Spleen (tissue), 11 donors: ENCODE measurements around the gene SDS. TPM values are rescaled to one million over a fixed set of nuclear protein-coding genes. Genes with fewer than 3 reads are reported as not detected.

Source experiments
- DNase-seq: peaks from one replicate; pipeline ENCODE4 v3.0.0-alpha.2; 2020
- H3K27ac ChIP-seq, 8 donors: fragments of 200-600 bp; sonication (generic) in 7 of 8; 1 replicate in 4 of 8; 2 replicates in 4 of 8; pipeline versions ENCODE4 v1.5.0 to v1.8.0; 2016 to 2021; ENCODE audit warnings: inconsistent platforms in 4 of 8, mild to moderate bottlenecking in 4 of 8, moderate library complexity in 1 of 8
- H3K27me3 ChIP-seq, 7 donors: fragments of 200-600 bp; sonication (generic) in 6 of 7; replicated peaks in 1 of 7; 1 replicate in 4 of 7; 2 replicates in 3 of 7; pipeline versions ENCODE4 v1.5.0 to v1.8.0; 2016 to 2021; ENCODE audit warnings: inconsistent platforms in 3 of 7, mild to moderate bottlenecking in 1 of 7
- H3K36me3 ChIP-seq, 6 donors: fragments of 200-600 bp; sonication (generic) in 5 of 6; 1 replicate in 4 of 6; 2 replicates in 2 of 6; pipeline versions ENCODE4 v1.5.0 to v1.8.0; 2016 to 2021; ENCODE audit warnings: inconsistent platforms in 2 of 6
- H3K4me1 ChIP-seq, 6 donors: fragments of 200-600 bp; sonication (generic) in 5 of 6; 1 replicate in 3 of 6; 2 replicates in 3 of 6; pipeline versions ENCODE4 v1.5.0 to v1.8.0; 2016 to 2021; ENCODE audit warnings: inconsistent platforms in 3 of 6
- H3K4me3 ChIP-seq, 8 donors: fragments of 200-600 bp; sonication (generic) in 7 of 8; 1 replicate in 4 of 8; 2 replicates in 4 of 8; pipeline versions ENCODE4 v1.5.0 to v1.8.0; 2016 to 2021; ENCODE audit warnings: inconsistent platforms in 4 of 8, mild to moderate bottlenecking in 4 of 8, moderate library complexity in 2 of 8
- H3K9me3 ChIP-seq, 8 donors: fragments of 200-600 bp; sonication (generic) in 7 of 8; 1 replicate in 4 of 8; 2 replicates in 4 of 8; pipeline versions ENCODE4 v1.5.0 to v1.8.0; 2016 to 2021; ENCODE audit warnings: inconsistent platforms in 4 of 8
- POLR2A ChIP-seq, 3 donors: fragments of 450-650 bp; IDR thresholded peaks; one replicate each; pipeline ENCODE4 v1.5.1; 2017; ENCODE audit warnings: antibody characterized with exemption in 3 of 3, mild to moderate bottlenecking in 1 of 3
- POLR2AphosphoS5 ChIP-seq, 3 donors: sonication (generic); formaldehyde crosslinking; IDR thresholded peaks; one replicate each; pipeline ENCODE4 v1.5.1; 2017; ENCODE audit warnings: antibody characterized with exemption in 3 of 3
- WGBS, 5 donors: extraction: QIAGEN DNeasy Blood & Tissue Kit in 3 of 5; methylation state at CpG; one replicate each; pipeline versions ENCODE4 v1.1.5 to v1.1.7; 2013 to 2018; 5-methylcytosine and 5-hydroxymethylcytosine counted together
- intact Hi-C: fragments of 100-400 bp; cut with DNase I; formaldehyde crosslinking; loops from one replicate; pipeline ENCODE4 v1.15.0; 2023; ENCODE audit warnings: low total_unique reads
- polyA plus RNA-seq, 3 donors: library from polyadenylated mRNA; stranded (reverse); fragments of 200-250 nt; gene quantifications; one replicate each; pipeline ENCODE4 v1.2.1, GENCODE V29; 2013
- total RNA-seq, 7 donors: library from RNA; depleted of rRNA in 3 of 7; stranded (reverse); fragments of >200 nt in 3 of 7; fragmentation: NEBNext Ultra II Directional in 4 of 7; extraction: Animal tissue kit (Norgen Biotek cat#: 25700) in 4 of 7; gene quantifications; one replicate each; pipeline versions ENCODE4 v1.1.0 to v1.2.1, GENCODE V29; 2016 to 2021
- TF ChIP-seq, protein P1 (sequence below), 11 experiments: fragments of 200-600 bp in 7 of 11; fragments of 450-650 bp in 4 of 11; sonication (generic) in 4 of 11; IDR thresholded peaks in 8 of 11; conservative IDR thresholded peaks in 3 of 11; 1 replicate in 7 of 11; 2 replicates in 4 of 11; pipeline versions ENCODE4 v1.4.0 to v1.8.0; 2016 to 2021; ENCODE audit warnings: antibody characterized with exemption in 11 of 11, inconsistent platforms in 4 of 11, mild to moderate bottlenecking in 1 of 11
- donor health status: healthy with polysubstance abuse.
- donor health status: DM: no; HTN: no; CAD: no; lungs with moderate emphysema.
- donor health status: DM: no; HTN: no; CAD: no.
- donor health status: Bipolar disorder and iron deficiency.
- donor health status: healthy.
- donor health status: DM: no; HTN: no; CAD: no.
- donor health status: DM: yes; HTN: yes; CAD: no.

SDS gene
- total and polyA plus RNA-seq, 10 donors, result 0.61 to 3.5 (median 1.2) TPM; not detected in 1

DNA sequence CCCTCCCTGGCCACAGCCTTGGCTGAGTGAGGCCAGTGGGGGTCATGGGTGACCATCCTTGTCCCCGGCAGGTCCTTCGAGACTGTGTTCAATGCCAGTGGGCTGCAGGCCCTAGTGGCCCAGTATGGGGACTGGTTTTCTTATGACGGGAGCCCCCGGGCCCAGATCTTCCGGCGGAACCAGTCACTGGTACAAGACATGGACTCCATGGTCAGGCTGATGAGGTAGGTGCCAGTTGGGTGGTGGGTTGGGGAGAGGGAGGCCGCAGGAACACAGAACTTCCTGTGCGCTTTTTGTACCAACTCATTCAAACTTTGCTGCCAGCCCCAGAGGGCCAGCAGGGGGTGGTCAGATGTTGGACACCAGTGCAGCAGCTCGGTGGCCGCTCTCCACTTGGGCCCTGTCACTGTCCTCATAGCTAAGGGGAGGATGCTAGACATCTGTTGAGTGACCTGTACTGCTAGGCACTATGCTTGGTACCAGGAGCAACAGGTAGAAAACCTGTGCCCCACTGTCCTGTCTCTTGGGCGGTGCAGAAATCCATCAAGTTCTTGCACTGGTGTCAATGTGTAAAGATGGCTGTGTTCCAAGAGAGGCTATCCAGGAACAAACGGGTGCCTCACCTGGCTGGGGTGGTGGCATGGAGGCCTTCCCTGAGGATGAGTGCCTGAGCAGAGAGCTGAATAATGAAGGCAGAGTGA is 16.7 kb downstream of the SDS start:
- Histone ChIP-seq H3K36me3 (peaks cover 0 to 90% (median 52%) of the 10 kb centered on the region in 6 donors), H3K9me3 (no peaks in the 10 kb centered on the region), H3K4me3 (no peak overlapping the region), H3K27ac (no peak overlapping the region), H3K4me1 (no peaks in the 10 kb centered on the region), H3K27me3 (no peaks in the 10 kb centered on the region)
- DNase-seq, result no peak
- intact Hi-C loops, result no loop called here
- no peak for TF ChIP-seq POLR2AphosphoS5 (IDR thresholded peaks at IDR 0.05)
- TF ChIP-seq POLR2A (IDR thresholded peaks at IDR 0.05), result no peak
- TF ChIP-seq, protein P1, sequence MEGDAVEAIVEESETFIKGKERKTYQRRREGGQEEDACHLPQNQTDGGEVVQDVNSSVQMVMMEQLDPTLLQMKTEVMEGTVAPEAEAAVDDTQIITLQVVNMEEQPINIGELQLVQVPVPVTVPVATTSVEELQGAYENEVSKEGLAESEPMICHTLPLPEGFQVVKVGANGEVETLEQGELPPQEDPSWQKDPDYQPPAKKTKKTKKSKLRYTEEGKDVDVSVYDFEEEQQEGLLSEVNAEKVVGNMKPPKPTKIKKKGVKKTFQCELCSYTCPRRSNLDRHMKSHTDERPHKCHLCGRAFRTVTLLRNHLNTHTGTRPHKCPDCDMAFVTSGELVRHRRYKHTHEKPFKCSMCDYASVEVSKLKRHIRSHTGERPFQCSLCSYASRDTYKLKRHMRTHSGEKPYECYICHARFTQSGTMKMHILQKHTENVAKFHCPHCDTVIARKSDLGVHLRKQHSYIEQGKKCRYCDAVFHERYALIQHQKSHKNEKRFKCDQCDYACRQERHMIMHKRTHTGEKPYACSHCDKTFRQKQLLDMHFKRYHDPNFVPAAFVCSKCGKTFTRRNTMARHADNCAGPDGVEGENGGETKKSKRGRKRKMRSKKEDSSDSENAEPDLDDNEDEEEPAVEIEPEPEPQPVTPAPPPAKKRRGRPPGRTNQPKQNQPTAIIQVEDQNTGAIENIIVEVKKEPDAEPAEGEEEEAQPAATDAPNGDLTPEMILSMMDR (IDR thresholded peaks at IDR 0.05 in 8 of 11, conservative IDR thresholded peaks at IDR 0.05 in 3 of 11), result no peak
- 94 to 98% (median 96%) methylated on average over 6 to 12 of the region's 12 CpGs for WGBS, 5 donors

DNA sequence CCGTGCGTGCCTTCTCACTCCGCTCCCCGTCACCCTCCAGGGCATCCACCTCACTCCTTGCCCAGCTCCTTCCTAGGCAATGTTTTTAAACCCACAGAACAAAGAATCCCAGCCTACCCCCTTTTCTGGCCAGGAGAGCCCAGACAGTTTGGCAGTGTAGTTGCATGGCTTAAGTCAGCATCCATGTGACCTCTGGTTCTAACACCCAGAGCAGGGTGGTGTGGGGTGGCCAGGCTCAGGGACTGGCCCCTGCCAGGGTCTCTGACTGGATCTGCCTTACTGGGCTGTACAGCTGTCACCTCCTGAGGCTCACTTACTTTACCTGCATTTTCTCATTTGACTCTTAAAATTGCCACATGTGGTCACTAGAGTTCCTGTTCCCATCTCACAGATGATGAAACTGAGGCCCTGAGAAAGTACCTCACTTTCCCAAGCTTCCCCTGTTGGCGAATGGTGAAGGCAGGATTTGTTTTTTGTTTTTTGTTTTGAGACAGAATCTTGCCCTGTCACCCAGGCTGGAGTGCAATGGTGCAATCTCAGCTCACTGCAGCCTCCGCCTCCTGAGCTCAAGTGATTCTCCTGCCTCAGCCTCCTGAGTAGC is 18.3 kb downstream of the SDS start:
- Histone ChIP-seq H3K36me3 (peaks cover 0 to 98% (median 57%) of the 10 kb centered on the region in 6 donors), H3K4me1 (no peaks in the 10 kb centered on the region), H3K27ac (no peak overlapping the region), H3K4me3 (no peak overlapping the region), H3K9me3 (no peaks in the 10 kb centered on the region), H3K27me3 (no peaks in the 10 kb centered on the region)
- intact Hi-C loops, result no loop called here
- no peak for DNase-seq
- 91 to 94% (median 93%) methylated on average over 6 of the region's 6 CpGs for WGBS, 5 donors
- TF ChIP-seq POLR2A (IDR thresholded peaks at IDR 0.05), result no peak
- no peak for TF ChIP-seq POLR2AphosphoS5 (IDR thresholded peaks at IDR 0.05)
- TF ChIP-seq, protein P1 (IDR thresholded peaks at IDR 0.05 in 8 of 11, conservative IDR thresholded peaks at IDR 0.05 in 3 of 11), result no peak

DNA sequence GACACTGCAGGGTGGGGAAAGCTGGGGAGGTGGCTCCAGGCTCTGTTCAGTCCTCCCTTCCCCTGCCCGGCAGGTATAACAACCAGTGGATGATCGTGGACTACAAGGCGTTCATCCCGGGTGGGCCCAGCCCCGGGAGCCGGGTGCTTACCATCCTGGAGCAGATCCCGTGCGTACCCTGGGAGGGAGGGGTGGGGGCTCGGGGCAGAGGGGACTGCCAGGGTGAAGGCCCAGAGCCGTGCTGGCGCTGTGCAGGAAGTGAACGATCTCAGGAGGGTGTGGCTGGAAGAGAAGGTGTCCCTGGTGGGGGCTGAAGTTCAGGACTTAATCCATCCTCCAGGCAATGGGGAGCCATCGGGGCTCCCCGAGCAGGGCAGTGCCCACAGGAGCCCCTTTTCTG is 18.9 kb downstream of the SDS start:
- H3K4me1 ChIP-seq, result no peaks in the 10 kb centered on the region
- H3K36me3 ChIP-seq, result peaks cover 0 to 98% (median 58%) of the 10 kb centered on the region in 6 donors
- WGBS, 5 donors, result 76 to 96% (median 87%) methylated on average over 10 to 14 of the region's 14 CpGs
- H3K9me3 ChIP-seq, result no peaks in the 10 kb centered on the region
- H3K4me3 ChIP-seq, result no peak overlapping the region
- H3K27ac ChIP-seq, result no peak overlapping the region
- no peaks in the 10 kb centered on the region for H3K27me3 ChIP-seq
- TF ChIP-seq POLR2A (IDR thresholded peaks at IDR 0.05) (no peak), POLR2AphosphoS5 (IDR thresholded peaks at IDR 0.05) (no peak)
- TF ChIP-seq, protein P1 (IDR thresholded peaks at IDR 0.05 in 8 of 11, conservative IDR thresholded peaks at IDR 0.05 in 3 of 11), result no peak
- intact Hi-C loops, result no loop called here
- DNase-seq, result no peak

DNA sequence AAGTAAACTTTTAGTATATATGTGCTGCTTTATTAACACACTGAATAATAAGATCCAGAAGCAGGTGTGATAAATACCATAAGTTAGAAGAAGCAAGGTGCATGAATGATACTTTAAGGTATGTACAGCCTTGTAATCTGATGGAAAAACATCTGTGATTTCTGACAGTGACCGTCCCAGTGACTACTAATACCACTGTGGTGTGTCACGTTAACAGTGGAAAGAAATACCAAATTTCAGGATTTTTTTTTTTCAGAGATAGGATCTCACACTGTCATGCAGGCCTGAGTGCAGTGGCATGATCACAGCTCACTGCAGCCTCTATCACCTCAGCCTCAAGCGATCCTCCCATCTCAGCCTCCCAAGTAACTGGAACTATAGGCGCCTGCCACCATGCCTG is 21.5 kb downstream of the SDS start:
- H3K4me3 ChIP-seq, result no peak overlapping the region
- TF ChIP-seq, protein P1 (IDR thresholded peaks at IDR 0.05 in 8 of 11, conservative IDR thresholded peaks at IDR 0.05 in 3 of 11), result no peak
- TF ChIP-seq POLR2AphosphoS5 (IDR thresholded peaks at IDR 0.05) (no peak), POLR2A (IDR thresholded peaks at IDR 0.05) (no peak)
- H3K27ac ChIP-seq, result no peak overlapping the region
- H3K27me3 ChIP-seq, result no peaks in the 10 kb centered on the region
- H3K4me1 ChIP-seq, result no peaks in the 10 kb centered on the region
- no peaks in the 10 kb centered on the region for H3K9me3 ChIP-seq
- WGBS, 5 donors, result 94 to 98% (median 95%) methylated on average over 4 of the region's 4 CpGs
- no peak for DNase-seq
- H3K36me3 ChIP-seq, result peaks cover 0 to 98% (median 43%) of the 10 kb centered on the region in 6 donors
- intact Hi-C loops, result no loop called here
